ENCODE results near the gene PRAC2. TPM values are rescaled to one million over a fixed set of nuclear protein-coding genes. Genes with fewer than 3 reads are reported as not detected.

PRAC2 gene
- total and polyA plus RNA-seq, 2 donors, result 0.07 TPM; not detected in 1

DNA sequence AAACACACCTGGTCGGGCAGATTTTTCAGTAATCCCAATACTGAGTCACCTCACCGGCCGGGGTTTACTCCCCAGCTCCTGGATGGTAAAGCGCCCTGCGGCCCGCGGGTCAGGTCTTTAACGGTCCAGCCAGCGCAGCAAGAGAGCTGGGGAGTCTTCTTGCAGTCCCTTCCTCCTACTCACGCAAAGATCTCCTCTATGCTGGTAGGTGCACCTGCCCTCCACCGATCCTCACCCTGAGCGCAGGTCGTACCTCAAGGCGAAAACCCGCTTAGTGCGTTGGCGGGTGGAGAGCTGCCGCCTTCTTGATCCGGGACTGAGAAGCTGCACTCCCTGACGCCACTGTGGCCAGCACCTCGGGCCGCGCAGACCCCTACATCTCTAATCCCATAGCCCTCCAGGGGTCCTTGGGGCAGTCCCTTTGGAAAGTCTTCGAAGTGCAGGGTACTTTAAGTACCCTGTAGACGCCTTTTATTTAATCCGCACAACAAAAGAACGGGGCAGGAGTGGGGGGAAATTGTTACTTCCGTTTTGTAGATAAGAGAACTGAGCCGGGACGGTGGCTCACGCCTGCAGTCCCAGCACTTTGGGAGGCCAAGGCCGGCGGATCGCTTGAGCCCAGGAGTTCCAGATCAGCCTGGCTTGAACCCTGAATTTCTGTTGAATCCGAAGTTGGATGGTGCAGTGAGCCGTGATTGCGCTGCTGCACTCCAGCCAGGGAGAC, 16.0 kb downstream of the PRAC2 start:
- H3K27ac ChIP-seq (ENCODE audit: low read depth in 1 of 2, low read length in 1 of 2), result no peak overlapping the region
- WGBS, result 7% methylated on average over 37 of the region's 37 CpGs
- H3K27me3 ChIP-seq (ENCODE audit: control insufficient read depth in 2 of 2, insufficient read depth in 1 of 2, low read length in 1 of 2), result peaks cover 74 to 100% of the 10 kb centered on the region in 2 donors
- no peaks in the 10 kb centered on the region for H3K36me3 ChIP-seq (ENCODE audit: control insufficient read depth in 2 of 2, insufficient read depth in 2 of 2, low read length in 1 of 2)
- H3K4me1 ChIP-seq (ENCODE audit: control insufficient read depth in 2 of 2, insufficient read depth in 2 of 2, low read length in 2 of 2), result no peaks in the 10 kb centered on the region
- no peak overlapping the region for H3K4me3 ChIP-seq (ENCODE audit: low read length in 2 of 2)
- H3K9me3 ChIP-seq (ENCODE audit: control insufficient read depth in 2 of 2, insufficient read depth in 1 of 2, low read length in 1 of 2), result peaks cover 0 to 6% of the 10 kb centered on the region in 2 donors
- DNase-seq (ENCODE audit: low read depth in 6 of 9, low spot score in 9 of 9), result no peak

GRCh38 chr17:48740537-48740936, 17.6 kb downstream of the PRAC2 start:
- H3K4me3 ChIP-seq (ENCODE audit: low read length in 2 of 2), result no peak overlapping the region
- no peaks in the 10 kb centered on the region for H3K4me1 ChIP-seq (ENCODE audit: control insufficient read depth in 2 of 2, insufficient read depth in 2 of 2, low read length in 2 of 2)
- peaks cover 0 to 6% of the 10 kb centered on the region in 2 donors for H3K9me3 ChIP-seq (ENCODE audit: control insufficient read depth in 2 of 2, insufficient read depth in 1 of 2, low read length in 1 of 2)
- H3K27ac ChIP-seq (ENCODE audit: low read depth in 1 of 2, low read length in 1 of 2), result no peak overlapping the region
- peaks cover 79 to 100% of the 10 kb centered on the region in 2 donors for H3K27me3 ChIP-seq (ENCODE audit: control insufficient read depth in 2 of 2, insufficient read depth in 1 of 2, low read length in 1 of 2)
- H3K36me3 ChIP-seq (ENCODE audit: control insufficient read depth in 2 of 2, insufficient read depth in 2 of 2, low read length in 1 of 2), result no peaks in the 10 kb centered on the region
- DNase-seq (ENCODE audit: low read depth in 6 of 9, low spot score in 9 of 9), result no peak

GRCh38 chr17:48745381-48746275, 22.6 kb downstream of the PRAC2 start:
- Histone ChIP-seq H3K4me1 (ENCODE audit: control insufficient read depth in 2 of 2, insufficient read depth in 2 of 2, low read length in 2 of 2) (no peaks in the 10 kb centered on the region), H3K27ac (ENCODE audit: low read depth in 1 of 2, low read length in 1 of 2) (no peak overlapping the region), H3K27me3 (ENCODE audit: control insufficient read depth in 2 of 2, insufficient read depth in 1 of 2, low read length in 1 of 2) (peaks cover 69 to 100% of the 10 kb centered on the region in 2 donors), H3K4me3 (ENCODE audit: low read length in 2 of 2) (no peak overlapping the region), H3K36me3 (ENCODE audit: control insufficient read depth in 2 of 2, insufficient read depth in 2 of 2, low read length in 1 of 2) (no peaks in the 10 kb centered on the region), H3K9me3 (ENCODE audit: control insufficient read depth in 2 of 2, insufficient read depth in 1 of 2, low read length in 1 of 2) (peaks cover 2 to 6% of the 10 kb centered on the region in 2 donors)
- DNase-seq (ENCODE audit: low read depth in 6 of 9, low spot score in 9 of 9), result no peak
- 16% methylated on average over 12 of the region's 12 CpGs for WGBS

- 5% methylated on average over 21 of the region's 21 CpGs for WGBS
- H3K27ac ChIP-seq (ENCODE audit: low read depth in 1 of 2, low read length in 1 of 2), result no peak overlapping the region
- no peaks in the 10 kb centered on the region for H3K36me3 ChIP-seq (ENCODE audit: control insufficient read depth in 2 of 2, insufficient read depth in 2 of 2, low read length in 1 of 2)
- H3K9me3 ChIP-seq (ENCODE audit: control insufficient read depth in 2 of 2, insufficient read depth in 1 of 2, low read length in 1 of 2), result peaks cover 2 to 6% of the 10 kb centered on the region in 2 donors
- H3K4me3 ChIP-seq (ENCODE audit: low read length in 2 of 2), result no peak overlapping the region
- H3K4me1 ChIP-seq (ENCODE audit: control insufficient read depth in 2 of 2, insufficient read depth in 2 of 2, low read length in 2 of 2), result no peaks in the 10 kb centered on the region
- peaks cover 73 to 100% of the 10 kb centered on the region in 2 donors for H3K27me3 ChIP-seq (ENCODE audit: control insufficient read depth in 2 of 2, insufficient read depth in 1 of 2, low read length in 1 of 2)
- DNase-seq (ENCODE audit: low read depth in 6 of 9, low spot score in 9 of 9), result no peak
Observed at GRCh38 chr17:48746916-48747444, 24.0 kb downstream of the PRAC2 start.

DNA sequence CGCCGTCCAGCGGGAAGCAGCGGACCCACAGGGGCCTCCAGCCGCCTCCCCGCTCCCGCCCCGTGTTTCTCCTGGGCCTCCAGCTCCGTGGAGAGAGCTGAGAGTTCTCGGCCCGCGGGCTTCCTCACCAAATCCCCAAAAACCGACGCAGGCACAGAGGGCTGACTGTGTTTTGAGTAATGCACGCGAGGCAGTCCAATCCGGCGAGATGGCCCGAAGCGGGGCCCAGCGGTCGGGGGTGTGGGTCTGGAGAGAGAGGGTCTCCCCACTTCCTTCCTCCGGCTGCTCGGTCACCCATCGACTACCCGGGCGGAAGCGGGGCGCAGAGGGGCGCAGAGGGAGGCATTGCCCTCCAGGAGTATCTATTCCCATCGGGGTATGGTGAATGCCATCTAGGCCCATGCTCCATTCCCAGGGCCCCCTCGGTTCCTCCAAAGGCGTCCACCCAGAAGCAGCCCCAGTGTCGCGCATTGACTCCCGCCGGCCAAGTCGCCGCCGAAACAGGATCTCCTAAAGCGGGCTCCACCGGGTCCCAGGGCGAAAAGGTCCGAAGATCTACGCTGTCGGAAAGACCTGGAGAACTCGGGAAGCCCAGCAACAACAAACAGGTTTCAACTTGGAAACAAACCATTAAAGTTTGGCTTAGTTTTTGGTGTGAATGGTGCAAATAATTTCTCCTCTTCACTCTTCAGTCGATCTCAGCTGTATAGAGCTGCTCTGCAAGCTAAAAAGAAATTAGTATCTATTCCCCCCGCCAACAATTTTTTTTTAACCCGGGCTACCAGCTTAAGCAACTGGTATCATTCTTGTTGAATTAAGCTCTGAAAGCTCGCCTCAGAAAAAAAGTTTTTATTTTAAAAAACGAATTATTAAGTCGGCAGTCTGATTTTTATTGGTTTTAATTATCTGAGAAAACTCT, 24.7 kb downstream of the PRAC2 start:
- H3K27ac ChIP-seq (ENCODE audit: low read depth in 1 of 2, low read length in 1 of 2), result no peak overlapping the region
- H3K9me3 ChIP-seq (ENCODE audit: control insufficient read depth in 2 of 2, insufficient read depth in 1 of 2, low read length in 1 of 2), result peaks cover 2 to 6% of the 10 kb centered on the region in 2 donors
- no peaks in the 10 kb centered on the region for H3K4me1 ChIP-seq (ENCODE audit: control insufficient read depth in 2 of 2, insufficient read depth in 2 of 2, low read length in 2 of 2)
- H3K4me3 ChIP-seq (ENCODE audit: low read length in 2 of 2), result no peak overlapping the region
- H3K36me3 ChIP-seq (ENCODE audit: control insufficient read depth in 2 of 2, insufficient read depth in 2 of 2, low read length in 1 of 2), result no peaks in the 10 kb centered on the region
- no peak for DNase-seq (ENCODE audit: low read depth in 6 of 9, low spot score in 9 of 9)
- peaks cover 74 to 100% of the 10 kb centered on the region in 2 donors for H3K27me3 ChIP-seq (ENCODE audit: control insufficient read depth in 2 of 2, insufficient read depth in 1 of 2, low read length in 1 of 2)
- WGBS, result 10% methylated on average over 53 of the region's 53 CpGs

DNA sequence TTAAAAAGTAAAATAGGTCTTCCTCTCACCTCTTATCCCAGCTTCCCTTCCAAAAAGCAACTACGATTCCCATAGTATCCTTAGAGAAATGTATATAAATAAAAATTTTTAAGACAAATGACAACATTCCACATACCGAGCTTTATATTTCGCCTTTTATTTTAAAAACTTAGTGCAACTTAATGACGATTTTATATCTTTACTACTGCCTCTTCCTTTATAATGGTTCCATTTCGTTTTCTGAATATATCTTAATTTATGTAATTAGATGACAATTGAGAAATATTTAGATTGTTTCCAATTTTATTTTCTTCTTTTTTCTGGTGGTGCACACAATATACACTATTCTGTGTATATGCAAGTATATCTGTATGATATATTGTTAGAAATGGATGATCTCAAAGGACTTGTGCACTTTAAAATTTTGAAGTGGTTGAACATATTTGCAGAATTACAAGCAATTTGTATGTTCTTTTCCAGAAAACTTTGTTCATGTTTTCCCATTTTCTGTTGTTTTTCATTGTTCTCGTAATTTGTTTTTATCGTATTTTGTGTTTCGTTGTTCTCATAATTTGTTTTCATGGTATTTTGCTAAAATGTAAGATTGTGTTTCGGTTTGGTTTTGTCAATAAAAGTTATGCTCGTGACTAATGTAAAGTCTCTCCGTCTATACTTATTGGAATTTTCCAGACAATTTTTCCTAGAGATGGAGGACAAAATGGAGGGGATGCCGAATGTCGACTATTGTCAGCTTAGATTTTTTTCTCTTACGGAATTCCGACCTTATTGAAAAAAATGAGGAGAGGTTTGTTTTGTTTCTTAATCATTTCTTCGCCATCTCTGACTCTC, 26.0 kb downstream of the PRAC2 start:
- DNase-seq (ENCODE audit: low read depth in 6 of 9, low spot score in 9 of 9), result no peak
- Histone ChIP-seq H3K4me1 (ENCODE audit: control insufficient read depth in 2 of 2, insufficient read depth in 2 of 2, low read length in 2 of 2) (no peaks in the 10 kb centered on the region), H3K9me3 (ENCODE audit: control insufficient read depth in 2 of 2, insufficient read depth in 1 of 2, low read length in 1 of 2) (peaks cover 2 to 6% of the 10 kb centered on the region in 2 donors), H3K27me3 (ENCODE audit: control insufficient read depth in 2 of 2, insufficient read depth in 1 of 2, low read length in 1 of 2) (peaks cover 76 to 100% of the 10 kb centered on the region in 2 donors), H3K27ac (ENCODE audit: low read depth in 1 of 2, low read length in 1 of 2) (no peak overlapping the region), H3K36me3 (ENCODE audit: control insufficient read depth in 2 of 2, insufficient read depth in 2 of 2, low read length in 1 of 2) (no peaks in the 10 kb centered on the region), H3K4me3 (ENCODE audit: low read length in 2 of 2) (no peak overlapping the region)
- WGBS, result 25% methylated on average over 16 of the region's 16 CpGs

DNA sequence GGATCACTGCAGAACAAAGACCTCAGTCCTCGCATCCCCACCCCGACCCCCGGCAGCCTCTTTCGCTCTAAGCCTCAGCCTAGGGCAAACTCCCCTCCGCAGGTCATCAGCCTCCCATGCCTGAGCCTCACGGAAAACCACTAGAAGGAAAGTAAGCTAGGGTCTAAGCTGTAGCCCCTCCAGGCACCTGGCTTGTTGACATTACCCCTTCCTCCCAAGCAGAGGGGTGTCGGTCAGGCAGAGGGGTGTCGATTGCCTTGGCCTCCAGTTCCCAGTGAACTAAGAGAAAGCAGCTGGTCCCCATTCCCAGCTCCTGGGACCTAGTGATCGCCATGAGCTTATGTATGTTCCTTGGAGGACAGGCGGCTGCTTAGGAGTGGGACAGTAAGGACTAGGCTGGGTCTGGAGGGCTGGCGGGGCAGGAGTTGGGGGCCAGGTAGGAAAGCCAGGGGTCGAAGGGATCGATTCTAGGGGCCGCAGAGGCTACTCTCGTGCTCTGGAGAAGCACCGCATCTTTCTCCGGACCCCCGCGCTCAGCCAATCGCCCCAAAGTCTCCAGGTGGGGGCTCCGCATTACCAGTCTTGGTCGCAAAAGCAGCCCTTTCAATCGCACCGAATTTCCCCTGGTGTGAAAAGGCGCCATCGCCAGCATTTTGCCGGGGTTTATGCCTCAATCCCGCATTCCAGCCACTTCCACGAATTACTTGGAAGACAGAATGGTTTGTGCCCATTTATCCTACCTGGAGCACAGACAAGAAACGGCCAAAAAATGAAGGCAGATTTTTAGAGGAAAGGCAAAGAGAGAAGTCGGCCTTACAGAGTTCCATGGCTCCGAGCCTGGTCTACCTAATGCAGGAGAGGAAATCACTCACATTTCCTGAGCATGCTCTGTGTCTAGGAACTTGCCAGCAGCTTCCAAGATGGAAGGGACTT, 26.9 kb downstream of the PRAC2 start:
- no peak for DNase-seq (ENCODE audit: low read depth in 6 of 9, low spot score in 9 of 9)
- H3K27ac ChIP-seq (ENCODE audit: low read depth in 1 of 2, low read length in 1 of 2), result no peak overlapping the region
- H3K36me3 ChIP-seq (ENCODE audit: control insufficient read depth in 2 of 2, insufficient read depth in 2 of 2, low read length in 1 of 2), result no peaks in the 10 kb centered on the region
- H3K4me1 ChIP-seq (ENCODE audit: control insufficient read depth in 2 of 2, insufficient read depth in 2 of 2, low read length in 2 of 2), result no peaks in the 10 kb centered on the region
- 11% methylated on average over 32 of the region's 32 CpGs for WGBS
- peaks cover 76 to 100% of the 10 kb centered on the region in 2 donors for H3K27me3 ChIP-seq (ENCODE audit: control insufficient read depth in 2 of 2, insufficient read depth in 1 of 2, low read length in 1 of 2)
- H3K9me3 ChIP-seq (ENCODE audit: control insufficient read depth in 2 of 2, insufficient read depth in 1 of 2, low read length in 1 of 2), result peaks cover 2 to 6% of the 10 kb centered on the region in 2 donors
- H3K4me3 ChIP-seq (ENCODE audit: low read length in 2 of 2), result no peak overlapping the region
